Ovary (tissue), 3 donors: ENCODE results near the gene MALRD1.

Experiments used
- CTCF ChIP-seq, 3 donors: fragments of 450-650 bp in 2 of 3; fragments of 200-600 bp in 1 of 3; IDR thresholded peaks; one replicate each; pipeline versions ENCODE4 v1.5.1 to v1.8.0; 2016 to 2022; ENCODE audit warnings: antibody characterized with exemption in 3 of 3, mild to moderate bottlenecking in 1 of 3
- POLR2A ChIP-seq: fragments of 450-650 bp; IDR thresholded peaks from one replicate; pipeline ENCODE4 v1.6.1; 2017; ENCODE audit warnings: antibody characterized with exemption, mild to moderate bottlenecking, moderate library complexity
- donor health status: DM: no; HTN: no; CAD: no.

- no peak for TF ChIP-seq POLR2A
- no peak for TF ChIP-seq CTCF (IDR thresholded peaks at IDR 0.05)
Measured at GRCh38 chr10:19367176-19367575, 318.6 kb downstream of the MALRD1 start.
